HEK293 (cell line): ENCODE results near the gene PPP4C.

Experiments used
- CTCF ChIA-PET: fragments of 350-600 bp; formaldehyde crosslinking; extraction: SDS; loops from one replicate; lab custom pipeline; 2021; ENCODE audit warnings: antibody characterized with exemption; lab: Yijun Ruan, JAX
- POLR2A ChIA-PET: fragments of 300-600 bp; formaldehyde crosslinking; extraction: SDS; loops from one replicate; lab custom pipeline; 2020; ENCODE audit warnings: antibody characterized with exemption, inconsistent platforms; lab: Yijun Ruan, JAX
- H3K27ac ChIP-seq: fragments of 200-500 bp; sonication (Bioruptor generic); 2 replicates; pipeline ENCODE4 v1.5.1; 2014; ENCODE audit warnings: low read depth, low read length, control low read depth, inconsistent platforms; ENCODE audit errors: extremely low read depth
- H3K36me3 ChIP-seq, 2 experiments: fragments of 200-500 bp in 1 of 2; sonication (Bioruptor generic) in 1 of 2; 1 replicate in 1 of 2; 2 replicates in 1 of 2; pipeline ENCODE4 v1.5.1; 2014 to 2017; ENCODE audit warnings: inconsistent platforms in 2 of 2, low read length in 2 of 2; ENCODE audit not compliant: control insufficient read depth in 2 of 2, insufficient read depth in 1 of 2
- H3K4me1 ChIP-seq: fragments of 200-500 bp; sonication (Bioruptor generic); 2 replicates; pipeline ENCODE4 v1.5.1; 2014; ENCODE audit warnings: mild to moderate bottlenecking, low read length, inconsistent platforms; ENCODE audit not compliant: control insufficient read depth, insufficient read depth
- H3K4me3 ChIP-seq: 2 replicates; pipeline ENCODE4 v1.5.1; 2011; ENCODE audit warnings: low read depth, mild to moderate bottlenecking, control low read depth, low read length, moderate library complexity
- H3K9me3 ChIP-seq: fragments of 200-500 bp; sonication (Bioruptor generic); 2 replicates; pipeline ENCODE4 v1.5.1; 2014; ENCODE audit warnings: low read depth, low read length, inconsistent platforms; ENCODE audit not compliant: control insufficient read depth, insufficient read depth
- GLIS2 ChIP-seq: fragments of 450-650 bp; formaldehyde crosslinking; IDR thresholded peaks from 2 replicates; pipeline ENCODE4 v1.5.1; 2016; ENCODE audit warnings: missing biosample characterization, missing genetic modification characterization
- IKZF3 ChIP-seq: fragments of 450-650 bp; IDR thresholded peaks from 2 replicates; pipeline ENCODE4 v1.5.0; 2018; ENCODE audit warnings: missing biosample characterization, mild to moderate bottlenecking, missing genetic modification characterization, moderate library complexity
- KLF8 ChIP-seq: fragments of 450-650 bp; formaldehyde crosslinking; IDR thresholded peaks from 2 replicates; pipeline ENCODE4 v1.5.1; 2016; ENCODE audit warnings: missing biosample characterization, missing genetic modification characterization
- MYNN ChIP-seq: fragments of 450-650 bp; formaldehyde crosslinking; IDR thresholded peaks from 2 replicates; pipeline ENCODE4 v1.5.1; 2016; ENCODE audit warnings: missing biosample characterization, missing genetic modification characterization, borderline replicate concordance
- PRDM1 ChIP-seq: fragments of 450-650 bp; formaldehyde crosslinking; IDR thresholded peaks from 2 replicates; pipeline ENCODE4; 2016; ENCODE audit warnings: missing biosample characterization, missing genetic modification characterization
- ZBTB20 ChIP-seq: fragments of 450-650 bp; formaldehyde crosslinking; IDR thresholded peaks from 2 replicates; pipeline ENCODE4 v1.5.1; 2016; ENCODE audit warnings: missing biosample characterization, missing genetic modification characterization
- ZBTB26 ChIP-seq: fragments of 450-650 bp; formaldehyde crosslinking; optimal IDR thresholded peaks from 2 replicates; pipeline ENCODE3; 2016; ENCODE audit warnings: missing biosample characterization, mild to moderate bottlenecking, missing genetic modification characterization
- ZNF112 ChIP-seq: fragments of 450-650 bp; formaldehyde crosslinking; IDR thresholded peaks from 2 replicates; pipeline ENCODE4 v1.5.0; 2017; ENCODE audit warnings: missing biosample characterization, missing genetic modification characterization
- ZNF121 ChIP-seq: fragments of 450-650 bp; formaldehyde crosslinking; IDR thresholded peaks from 2 replicates; pipeline ENCODE4 v1.5.1; 2016; ENCODE audit warnings: missing biosample characterization, missing genetic modification characterization
- ZNF362 ChIP-seq: fragments of 450-650 bp; formaldehyde crosslinking; IDR thresholded peaks from 2 replicates; pipeline ENCODE4 v1.5.1; 2016; ENCODE audit warnings: missing biosample characterization, missing genetic modification characterization
- ZNF473 ChIP-seq: fragments of 450-650 bp; formaldehyde crosslinking; IDR thresholded peaks from 2 replicates; pipeline ENCODE4 v1.5.1; 2017; ENCODE audit warnings: missing biosample characterization, missing genetic modification characterization
- ZNF501 ChIP-seq: fragments of 450-650 bp; formaldehyde crosslinking; IDR thresholded peaks from 2 replicates; pipeline ENCODE4 v1.5.1; 2016; ENCODE audit warnings: missing biosample characterization, missing genetic modification characterization
- ZNF510 ChIP-seq: fragments of 450-650 bp; formaldehyde crosslinking; IDR thresholded peaks from 2 replicates; pipeline ENCODE4 v1.5.1; 2018; ENCODE audit warnings: mild to moderate bottlenecking, missing genetic modification characterization, missing biosample characterization; ENCODE audit not compliant: insufficient replicate concordance
- ZNF521 ChIP-seq: fragments of 450-650 bp; formaldehyde crosslinking; IDR thresholded peaks from 2 replicates; pipeline ENCODE4 v1.5.1; 2017; ENCODE audit warnings: missing biosample characterization, mild to moderate bottlenecking, missing genetic modification characterization
- ZNF571 ChIP-seq: fragments of 450-650 bp; formaldehyde crosslinking; IDR thresholded peaks from 2 replicates; pipeline ENCODE4 v1.5.0; 2017; ENCODE audit warnings: missing biosample characterization, missing genetic modification characterization
- ZNF600 ChIP-seq: fragments of 450-650 bp; formaldehyde crosslinking; IDR thresholded peaks from 2 replicates; pipeline ENCODE4 v1.5.1; 2016; ENCODE audit warnings: missing biosample characterization, missing genetic modification characterization
- ZNF623 ChIP-seq: fragments of 450-650 bp; formaldehyde crosslinking; IDR thresholded peaks from 2 replicates; pipeline ENCODE4 v1.5.1; 2016; ENCODE audit warnings: missing biosample characterization, missing genetic modification characterization
- ZNF624 ChIP-seq: fragments of 450-650 bp; formaldehyde crosslinking; IDR thresholded peaks from 2 replicates; pipeline ENCODE4 v1.5.1; 2017; ENCODE audit warnings: missing biosample characterization, missing genetic modification characterization
- ZNF692 ChIP-seq: fragments of 450-650 bp; formaldehyde crosslinking; IDR thresholded peaks from 2 replicates; pipeline ENCODE4 v1.5.1; 2016; ENCODE audit warnings: missing biosample characterization, missing genetic modification characterization
- ZNF777 ChIP-seq: fragments of 450-650 bp; formaldehyde crosslinking; IDR thresholded peaks from 2 replicates; pipeline ENCODE4 v1.5.1; 2017; ENCODE audit warnings: missing biosample characterization, missing genetic modification characterization, borderline replicate concordance
- TF ChIP-seq, protein P1 (sequence below): fragments of 450-650 bp; formaldehyde crosslinking; IDR thresholded peaks from 2 replicates; pipeline ENCODE4 v1.5.1; 2016; ENCODE audit warnings: missing biosample characterization, missing genetic modification characterization
- TF ChIP-seq, protein P2 (sequence below): sonication (generic); formaldehyde crosslinking; IDR thresholded peaks from 2 replicates; pipeline ENCODE4 v1.8.1; 2022; ENCODE audit warnings: mild to moderate bottlenecking, moderate library complexity, missing genetic modification reagents
- TF ChIP-seq, protein P3 (sequence below): fragments of 450-650 bp; formaldehyde crosslinking; IDR thresholded peaks from 2 replicates; pipeline ENCODE4 v1.5.1; 2016; ENCODE audit warnings: missing biosample characterization, missing genetic modification characterization
- TF ChIP-seq, protein P4 (sequence below): fragments of 450-650 bp; formaldehyde crosslinking; IDR thresholded peaks from 2 replicates; pipeline ENCODE4 v1.5.1; 2016; ENCODE audit warnings: missing biosample characterization, missing genetic modification characterization

PPP4C gene

DNA sequence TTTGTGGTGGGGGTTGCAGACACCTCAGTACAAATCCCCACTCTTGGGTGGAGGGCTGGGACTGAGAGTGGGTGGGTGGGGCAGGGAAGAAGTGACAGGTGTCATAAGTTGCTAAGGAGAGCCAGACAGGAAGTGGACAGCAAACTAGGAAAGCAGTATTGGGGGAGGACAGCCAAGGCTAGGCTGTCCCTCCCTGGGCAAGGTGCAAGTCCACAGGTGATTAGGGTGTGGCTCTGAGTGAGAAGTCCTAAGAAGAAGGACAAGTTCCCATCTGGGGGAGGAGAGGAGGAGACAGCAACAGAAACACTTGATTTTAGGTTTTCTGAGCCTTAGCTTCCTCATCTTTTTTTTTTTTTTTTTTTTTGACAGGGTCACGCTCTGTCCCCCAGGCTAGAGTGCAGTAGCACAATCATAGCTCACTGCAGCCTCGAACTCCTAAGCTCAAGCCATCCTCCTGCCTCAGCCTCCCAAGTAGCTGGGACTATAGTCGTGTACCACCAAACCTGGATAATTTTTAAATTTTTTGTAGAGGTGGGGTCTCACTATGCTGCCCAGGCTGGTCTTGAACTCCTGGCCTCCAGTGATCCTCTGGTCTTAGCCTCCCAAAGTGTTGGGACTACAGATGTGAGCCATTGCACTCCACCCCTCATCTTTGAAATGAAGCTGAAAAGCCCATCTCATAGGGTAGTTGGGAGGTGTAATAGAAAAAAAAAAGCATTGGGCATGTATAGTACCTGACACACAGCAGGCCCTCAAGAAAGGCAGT lies 44.7 kb downstream of the PPP4C start:
- TF ChIP-seq ZNF510 (tag by site-specific recombination) (no peak), KLF8 (tag by site-specific recombination) (0 out of 2 replicates have a peak, but pooled peaks have one; percentile 13), ZNF121 (tag by site-specific recombination) (peak; percentile 93)
- H3K4me3 ChIP-seq = no peak overlapping the region
- CTCF ChIA-PET = interaction anchor here (0.8 to 2.5 kb wide), 4 partner anchors 8 to 27 kb away, joined by 3 to 20 read pairs (median 5); partner anchors contain the start of gene GDPD3
- no peaks in the 10 kb centered on the region for H3K9me3 ChIP-seq
- H3K4me1 ChIP-seq = no peaks in the 10 kb centered on the region; the same call in 1 of the 2 replicates
- peaks cover 9 to 58% of the 10 kb centered on the region in 2 experiments; a peak in 2 of 3 replicates for H3K36me3 ChIP-seq
- POLR2A ChIA-PET = interaction anchor here (0.7 to 1.4 kb wide), 2 partner anchors 29 to 59 kb away, joined by 3 to 4 read pairs; partner anchors contain the start of gene TBX6
- H3K27ac ChIP-seq = no peak overlapping the region

DNA sequence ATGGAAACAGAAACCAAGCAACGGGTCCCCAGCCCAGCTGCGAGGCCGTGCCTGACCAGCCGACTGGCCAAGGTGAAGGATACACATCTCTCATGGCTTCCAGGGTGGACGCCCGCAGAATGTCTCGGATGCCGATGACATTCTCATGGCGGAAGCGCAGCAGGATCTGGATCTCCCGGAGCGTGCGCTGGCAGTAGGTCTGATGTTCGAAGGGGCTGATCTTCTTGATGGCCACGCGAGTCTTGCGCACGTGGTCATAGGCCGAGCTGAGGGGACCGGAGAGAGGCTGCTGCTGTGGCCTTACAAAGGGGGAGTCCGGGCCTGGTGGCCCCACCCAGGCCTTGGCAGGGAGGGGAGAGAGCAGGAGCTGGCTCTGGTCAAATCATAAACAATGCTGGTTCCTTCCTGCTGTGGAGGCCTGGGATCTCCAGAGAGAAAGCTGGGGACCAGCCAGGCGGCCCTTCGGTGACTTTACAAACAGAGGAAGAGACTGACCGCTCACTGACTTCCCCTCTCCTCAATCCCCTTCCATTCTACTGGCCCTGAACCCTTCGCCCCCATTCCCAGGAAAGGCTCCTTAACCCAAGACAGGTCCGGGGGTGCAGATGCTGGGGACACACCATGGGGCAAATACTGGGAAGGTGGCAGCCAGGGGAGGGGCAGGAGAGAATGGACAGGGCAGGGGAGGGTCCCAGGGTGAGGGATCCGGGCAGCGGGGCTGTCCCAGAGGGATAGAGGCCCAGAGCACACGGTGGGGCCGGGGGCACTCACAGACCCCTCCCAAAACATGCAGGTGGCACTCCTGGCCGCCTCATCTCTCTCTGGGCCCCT lies 46.2 kb downstream of the PPP4C start:
- Histone ChIP-seq H3K36me3 (peaks cover 6 to 45% of the 10 kb centered on the region in 2 experiments; a peak in 2 of 3 replicates), H3K4me3 (peak overlapping the region; percentile 75), H3K4me1 (no peaks in the 10 kb centered on the region; the same call in 1 of the 2 replicates), H3K27ac (peak overlapping the region; percentile 51; the same call in 1 of the 2 replicates)
- POLR2A ChIA-PET = no interaction called here
- TF ChIP-seq GLIS2 = 0 out of 2 replicates have a peak, but pooled peaks have one; percentile 3
- TF ChIP-seq ZNF692 (tag by site-specific recombination) = 0 out of 2 replicates have a peak, but pooled peaks have one; percentile 14
- TF ChIP-seq PRDM1 (tag by site-specific recombination) = no peak
- no peak for TF ChIP-seq ZNF624 (tag by site-specific recombination)
- no peak for TF ChIP-seq ZBTB26
- TF ChIP-seq MYNN (tag by site-specific recombination) = no peak
- TF ChIP-seq, protein P1, sequence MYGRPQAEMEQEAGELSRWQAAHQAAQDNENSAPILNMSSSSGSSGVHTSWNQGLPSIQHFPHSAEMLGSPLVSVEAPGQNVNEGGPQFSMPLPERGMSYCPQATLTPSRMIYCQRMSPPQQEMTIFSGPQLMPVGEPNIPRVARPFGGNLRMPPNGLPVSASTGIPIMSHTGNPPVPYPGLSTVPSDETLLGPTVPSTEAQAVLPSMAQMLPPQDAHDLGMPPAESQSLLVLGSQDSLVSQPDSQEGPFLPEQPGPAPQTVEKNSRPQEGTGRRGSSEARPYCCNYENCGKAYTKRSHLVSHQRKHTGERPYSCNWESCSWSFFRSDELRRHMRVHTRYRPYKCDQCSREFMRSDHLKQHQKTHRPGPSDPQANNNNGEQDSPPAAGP (tag by site-specific recombination) = 0 out of 2 replicates have a peak, but pooled peaks have one; percentile 20
- TF ChIP-seq, protein P2, sequence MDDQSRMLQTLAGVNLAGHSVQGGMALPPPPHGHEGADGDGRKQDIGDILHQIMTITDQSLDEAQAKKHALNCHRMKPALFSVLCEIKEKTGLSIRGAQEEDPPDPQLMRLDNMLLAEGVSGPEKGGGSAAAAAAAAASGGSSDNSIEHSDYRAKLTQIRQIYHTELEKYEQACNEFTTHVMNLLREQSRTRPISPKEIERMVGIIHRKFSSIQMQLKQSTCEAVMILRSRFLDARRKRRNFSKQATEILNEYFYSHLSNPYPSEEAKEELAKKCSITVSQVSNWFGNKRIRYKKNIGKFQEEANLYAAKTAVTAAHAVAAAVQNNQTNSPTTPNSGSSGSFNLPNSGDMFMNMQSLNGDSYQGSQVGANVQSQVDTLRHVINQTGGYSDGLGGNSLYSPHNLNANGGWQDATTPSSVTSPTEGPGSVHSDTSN (CRISPR knock-in tag) = no peak
- TF ChIP-seq ZNF501 (tag by site-specific recombination) = no peak
- TF ChIP-seq ZNF521 = no peak
- no peak for TF ChIP-seq ZNF777 (tag by site-specific recombination)
- TF ChIP-seq, protein P3, sequence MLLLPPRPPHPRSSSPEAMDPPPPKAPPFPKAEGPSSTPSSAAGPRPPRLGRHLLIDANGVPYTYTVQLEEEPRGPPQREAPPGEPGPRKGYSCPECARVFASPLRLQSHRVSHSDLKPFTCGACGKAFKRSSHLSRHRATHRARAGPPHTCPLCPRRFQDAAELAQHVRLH (tag by site-specific recombination) = no peak
- no peak for TF ChIP-seq ZNF112 (tag by site-specific recombination)
- no peak for TF ChIP-seq IKZF3 (tag by site-specific recombination)
- no peak for TF ChIP-seq ZNF571 (tag by site-specific recombination)
- no peak for TF ChIP-seq ZNF473
- TF ChIP-seq ZBTB20 = peak; percentile 19; the same call in 1 of the 2 replicates
- TF ChIP-seq ZNF623 = no peak
- TF ChIP-seq ZNF362 (tag by site-specific recombination) = no peak
- peak; percentile 79 for TF ChIP-seq ZNF600
- TF ChIP-seq, protein P4, sequence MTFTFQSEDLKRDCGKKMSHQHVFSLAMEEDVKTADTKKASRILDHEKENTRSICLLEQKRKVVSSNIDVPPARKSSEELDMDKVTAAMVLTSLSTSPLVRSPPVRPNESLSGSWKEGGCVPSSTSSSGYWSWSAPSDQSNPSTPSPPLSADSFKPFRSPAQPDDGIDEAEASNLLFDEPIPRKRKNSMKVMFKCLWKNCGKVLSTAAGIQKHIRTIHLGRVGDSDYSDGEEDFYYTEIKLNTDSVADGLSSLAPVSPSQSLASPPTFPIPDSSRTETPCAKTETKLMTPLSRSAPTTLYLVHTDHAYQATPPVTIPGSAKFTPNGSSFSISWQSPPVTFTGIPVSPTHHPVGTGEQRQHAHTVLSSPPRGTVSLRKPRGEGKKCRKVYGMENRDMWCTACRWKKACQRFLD (tag by site-specific recombination) = no peak
- TF ChIP-seq, all 188 proteins: peak for 5
- H3K9me3 ChIP-seq = no peaks in the 10 kb centered on the region
- CTCF ChIA-PET = interaction anchor here (2.5 kb wide), 1 partner anchor 9 kb away, joined by 20 read pairs; the partner anchor contains the start of gene GDPD3
